Cardiac fibroblast (primary cell): Measurements from ENCODE around the gene MMP20.

ENCODE experiments used
- DNase-seq, 2 donors: peaks; one replicate each; pipeline versions ENCODE4 v3.0.0 to v3.0.0-alpha.2; 2010; ENCODE audit warnings: low read depth in 2 of 2
- H3K4me3 ChIP-seq, 2 donors: replicated peaks in 1 of 2; 1 replicate in 1 of 2; 2 replicates in 1 of 2; pipeline ENCODE4 v1.5.1; 2011; ENCODE audit warnings: low read depth in 2 of 2, low read length in 2 of 2, mild to moderate bottlenecking in 2 of 2, moderate library complexity in 1 of 2
- TF ChIP-seq, protein P1 (sequence below): IDR thresholded peaks from one replicate; pipeline ENCODE4 v1.5.1; 2011; ENCODE audit warnings: low read depth, mild to moderate bottlenecking, low read length, inconsistent platforms

MMP20 gene

DNA sequence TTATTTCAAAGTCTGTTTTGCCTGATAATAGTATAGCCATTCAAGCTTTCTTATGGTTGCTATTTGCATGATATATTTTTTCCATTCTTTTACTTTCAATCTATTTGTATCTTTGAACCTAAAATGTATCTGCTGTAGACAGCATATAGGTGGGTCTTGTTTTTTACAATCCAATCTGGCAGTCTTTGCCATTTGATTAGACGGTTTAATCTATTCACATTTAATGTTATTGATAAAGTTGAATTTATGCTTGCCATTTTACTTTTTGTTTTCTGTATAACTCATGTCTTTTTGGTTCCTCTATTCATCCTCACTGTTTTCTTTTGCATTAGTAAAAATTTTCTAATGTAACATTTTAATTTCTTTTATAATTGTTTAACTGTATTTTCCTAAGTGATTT lies 37.4 kb downstream of the MMP20 start:
- no peak overlapping the region for H3K4me3 ChIP-seq
- TF ChIP-seq, protein P1, sequence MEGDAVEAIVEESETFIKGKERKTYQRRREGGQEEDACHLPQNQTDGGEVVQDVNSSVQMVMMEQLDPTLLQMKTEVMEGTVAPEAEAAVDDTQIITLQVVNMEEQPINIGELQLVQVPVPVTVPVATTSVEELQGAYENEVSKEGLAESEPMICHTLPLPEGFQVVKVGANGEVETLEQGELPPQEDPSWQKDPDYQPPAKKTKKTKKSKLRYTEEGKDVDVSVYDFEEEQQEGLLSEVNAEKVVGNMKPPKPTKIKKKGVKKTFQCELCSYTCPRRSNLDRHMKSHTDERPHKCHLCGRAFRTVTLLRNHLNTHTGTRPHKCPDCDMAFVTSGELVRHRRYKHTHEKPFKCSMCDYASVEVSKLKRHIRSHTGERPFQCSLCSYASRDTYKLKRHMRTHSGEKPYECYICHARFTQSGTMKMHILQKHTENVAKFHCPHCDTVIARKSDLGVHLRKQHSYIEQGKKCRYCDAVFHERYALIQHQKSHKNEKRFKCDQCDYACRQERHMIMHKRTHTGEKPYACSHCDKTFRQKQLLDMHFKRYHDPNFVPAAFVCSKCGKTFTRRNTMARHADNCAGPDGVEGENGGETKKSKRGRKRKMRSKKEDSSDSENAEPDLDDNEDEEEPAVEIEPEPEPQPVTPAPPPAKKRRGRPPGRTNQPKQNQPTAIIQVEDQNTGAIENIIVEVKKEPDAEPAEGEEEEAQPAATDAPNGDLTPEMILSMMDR: no peak
- DNase-seq: no peak

DNA sequence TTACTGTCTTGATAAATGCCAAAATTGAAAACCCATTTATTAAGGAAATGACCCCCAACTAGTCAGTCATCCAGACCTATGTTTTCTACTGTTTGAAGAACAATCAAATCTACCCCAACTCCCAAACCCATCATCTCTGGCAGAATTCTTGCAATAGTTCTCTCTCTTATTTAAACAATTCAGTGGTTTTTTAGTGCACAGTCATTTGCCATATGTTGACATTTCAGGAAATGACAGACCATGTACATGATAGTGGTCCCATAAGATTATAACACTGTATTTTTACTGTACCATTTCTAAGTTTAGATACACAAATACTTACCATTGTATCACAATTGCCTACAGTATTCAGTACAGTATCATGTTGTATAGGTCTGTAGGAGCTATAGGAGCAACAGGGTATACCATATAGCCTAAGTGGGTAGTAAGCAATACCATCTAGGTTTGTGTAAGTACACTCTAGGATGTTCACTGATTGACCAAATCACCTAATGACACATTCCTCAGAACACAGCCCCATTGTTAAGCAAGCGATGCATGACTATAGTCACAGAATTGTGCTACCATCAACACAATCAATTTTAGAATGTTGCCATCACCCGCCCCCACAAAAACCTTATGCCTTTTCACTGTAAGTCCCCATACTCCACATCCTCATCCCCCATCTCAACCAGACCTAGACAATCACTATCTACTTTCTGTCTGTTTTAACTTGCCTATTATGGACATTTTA lies 41.8 kb downstream of the MMP20 start:
- H3K4me3 ChIP-seq: no peak overlapping the region
- TF ChIP-seq, protein P1: no peak
- DNase-seq: peak in 1 of 2 donors; percentile 20

DNA sequence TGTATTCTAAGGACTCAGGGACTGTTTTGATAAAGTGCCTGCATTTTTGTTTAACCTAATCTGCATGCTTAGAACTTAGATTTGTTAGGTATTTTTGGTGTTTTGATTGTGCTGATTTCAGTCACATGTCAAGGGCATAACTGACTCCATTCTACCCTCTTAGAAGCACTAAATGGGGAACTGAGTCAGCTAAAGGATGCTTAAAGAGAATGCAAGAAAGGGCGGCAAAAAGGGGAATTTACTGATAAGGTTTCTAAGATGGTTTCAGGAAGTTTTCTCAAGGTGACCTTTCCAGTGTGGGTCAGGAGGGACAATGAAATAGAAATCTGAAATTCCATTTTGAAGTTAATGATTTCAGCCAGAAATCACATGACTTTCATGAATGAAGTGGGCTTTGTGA lies 43.0 kb downstream of the MMP20 start:
- DNase-seq: no peak
- TF ChIP-seq, protein P1: no peak
- H3K4me3 ChIP-seq: no peak overlapping the region

DNA sequence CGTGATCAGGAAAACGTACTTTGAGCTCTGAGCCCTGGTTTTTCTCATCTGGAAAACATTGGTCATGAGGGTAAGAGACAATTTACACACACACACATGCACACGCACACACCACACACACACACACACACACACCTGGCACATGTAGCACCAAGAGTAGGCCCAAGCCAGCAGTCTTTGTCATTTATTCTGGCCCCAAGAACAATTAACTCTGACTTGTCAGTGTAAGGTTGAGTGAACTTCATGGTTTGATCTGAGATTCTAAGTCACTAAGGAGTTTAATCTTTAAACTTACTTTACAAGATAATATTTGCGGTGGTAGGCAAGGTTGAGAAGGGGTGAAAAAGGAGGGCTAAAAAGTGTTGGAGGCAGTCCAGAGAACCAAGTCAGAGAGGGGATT lies 44.1 kb downstream of the MMP20 start:
- TF ChIP-seq, protein P1: no peak
- H3K4me3 ChIP-seq: no peak overlapping the region
- no peak for DNase-seq

DNA sequence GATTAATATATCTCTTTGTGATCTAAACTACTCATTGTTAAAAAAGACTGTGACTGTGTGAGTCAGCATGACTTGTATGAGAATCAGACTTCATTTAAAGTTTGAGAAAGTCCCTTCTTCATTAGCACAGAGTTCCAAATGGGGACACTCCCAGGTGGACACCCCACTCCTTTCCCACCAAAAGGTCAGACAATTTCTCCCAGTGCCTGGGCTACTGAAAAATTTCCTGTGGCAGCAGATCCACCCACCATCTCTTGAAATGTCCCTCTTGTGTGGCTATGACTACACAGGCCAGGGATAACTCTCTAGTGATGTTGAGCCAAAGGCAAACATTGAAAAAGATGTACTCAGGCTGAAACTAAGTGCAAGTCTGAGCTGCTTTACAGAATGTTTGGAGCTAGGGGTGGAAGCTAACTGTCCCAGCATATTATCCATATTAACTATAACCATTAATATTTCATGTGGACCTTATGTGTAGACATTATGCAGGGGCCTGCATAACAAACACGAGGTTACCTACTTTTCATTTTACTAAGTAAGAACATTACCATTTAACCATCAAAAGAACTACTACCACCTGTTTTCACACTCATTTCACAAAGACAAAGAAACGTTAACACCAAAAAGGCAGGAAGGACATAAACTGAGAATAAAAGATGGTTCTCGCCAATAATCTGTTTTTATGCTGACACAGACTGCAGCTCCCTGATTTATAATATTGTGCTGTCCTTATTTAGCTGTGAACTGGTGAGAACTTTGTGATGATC lies 44.8 kb downstream of the MMP20 start:
- TF ChIP-seq, protein P1: no peak
- no peak overlapping the region for H3K4me3 ChIP-seq
- peak in 1 of 2 donors; percentile 9 for DNase-seq

DNA sequence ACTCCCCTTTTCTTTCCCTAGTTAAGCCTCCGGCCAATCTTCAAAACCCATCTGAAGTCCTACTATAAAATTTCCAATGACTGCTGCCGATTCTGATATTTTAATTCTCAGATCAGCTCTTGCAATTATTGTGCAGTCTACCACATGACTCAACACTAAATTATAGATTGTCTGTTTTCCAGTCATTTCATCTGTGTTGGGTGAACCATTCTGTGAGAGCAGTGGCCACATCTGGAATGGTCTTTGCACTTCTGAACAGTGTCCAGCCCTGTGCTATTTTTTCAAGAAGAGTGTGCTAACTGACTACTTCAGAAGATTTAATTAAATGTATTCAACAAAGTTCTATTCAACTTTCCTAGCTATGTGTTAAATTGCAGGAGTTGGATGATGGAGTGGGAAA lies 47.4 kb downstream of the MMP20 start:
- H3K4me3 ChIP-seq: no peak overlapping the region
- no peak for DNase-seq
- TF ChIP-seq, protein P1: no peak
